ENCODE data around the gene C5orf24.
"Not testable (repeated sequence)": the region's sequence is repeated elsewhere in the genome, so short reads cannot be mapped to it uniquely, and the experiment has no call there.

C5orf24 gene

GRCh38 chr5:134845852-134846640 is at the start of gene C5orf24:
TSS of gene C5orf24 (plus strand) at chr5:134845968. CDS start at chr5:134854901, 8,933 bp downstream.
- peak; percentile 88 to 90 for DNase-seq

GRCh38 chr5:134798468-134798867 is 47.3 kb upstream of the C5orf24 start:
- no peak for DNase-seq

GRCh38 chr5:134803821-134804220 is 41.9 kb upstream of the C5orf24 start:
- no peak for DNase-seq

DNA sequence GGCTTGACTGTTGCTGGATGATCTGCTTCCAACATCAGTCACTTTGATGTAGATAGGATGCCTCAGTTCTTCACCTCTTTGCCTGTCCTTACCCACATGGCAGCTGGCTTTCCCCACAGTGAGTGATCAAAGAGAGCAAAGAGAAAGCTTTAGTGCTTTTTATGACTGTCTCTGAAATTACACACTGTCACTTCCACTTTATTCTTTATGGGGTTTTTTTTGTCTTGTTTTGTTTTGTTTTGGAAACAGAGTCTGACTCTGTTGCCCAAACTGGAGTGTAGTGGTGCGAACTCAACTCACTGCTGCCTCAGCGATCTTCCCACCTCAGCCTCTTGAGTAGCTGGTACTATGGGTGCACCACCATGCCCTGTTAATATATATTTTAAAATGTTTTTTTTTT is 32.4 kb upstream of the C5orf24 start:
- DNase-seq: no peak

DNA sequence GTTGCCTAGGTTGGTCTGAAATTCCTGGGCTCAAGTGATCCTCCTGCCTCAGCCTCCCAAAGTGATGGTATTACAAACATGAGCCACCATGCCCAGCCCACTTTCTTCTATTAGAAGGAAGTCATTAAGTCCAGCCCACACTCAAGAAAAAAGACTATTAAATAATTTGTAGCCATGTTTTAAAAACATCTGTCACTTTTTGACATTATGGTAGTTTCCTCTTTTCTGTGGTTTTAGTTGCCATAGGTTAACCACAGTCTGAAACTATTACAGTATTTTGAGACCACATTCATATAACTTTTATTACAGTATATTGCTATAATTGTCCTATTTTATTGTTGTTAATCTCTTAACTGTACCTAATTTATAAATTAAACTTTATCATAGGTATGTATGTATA is 31.9 kb upstream of the C5orf24 start:
- DNase-seq: no peak

GRCh38 chr5:134817006-134817405 is 28.8 kb upstream of the C5orf24 start:
- DNase-seq: no peak

DNA sequence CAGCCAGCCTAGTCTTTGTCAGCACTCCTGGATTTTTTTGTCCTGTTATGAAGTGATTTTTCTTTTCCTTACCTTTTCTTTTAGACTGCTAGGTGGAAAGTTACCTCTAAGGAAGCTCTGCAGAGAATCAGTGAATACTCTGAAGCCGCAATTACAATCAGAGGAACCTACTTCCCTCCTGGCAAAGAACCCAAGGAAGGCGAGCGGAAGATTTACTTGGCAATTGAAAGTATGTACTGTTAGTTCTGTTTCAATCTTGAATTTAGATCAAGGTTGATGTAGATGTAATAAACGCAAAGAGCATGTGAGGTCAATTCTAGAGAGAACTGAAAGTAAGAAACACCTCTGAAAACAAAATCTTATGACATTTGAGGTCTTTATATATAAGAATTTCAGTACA is 27.0 kb upstream of the C5orf24 start:
- no peak for DNase-seq

- no peak for DNase-seq
Observed at GRCh38 chr5:134819407-134819963, 26.3 kb upstream of the C5orf24 start.

DNA sequence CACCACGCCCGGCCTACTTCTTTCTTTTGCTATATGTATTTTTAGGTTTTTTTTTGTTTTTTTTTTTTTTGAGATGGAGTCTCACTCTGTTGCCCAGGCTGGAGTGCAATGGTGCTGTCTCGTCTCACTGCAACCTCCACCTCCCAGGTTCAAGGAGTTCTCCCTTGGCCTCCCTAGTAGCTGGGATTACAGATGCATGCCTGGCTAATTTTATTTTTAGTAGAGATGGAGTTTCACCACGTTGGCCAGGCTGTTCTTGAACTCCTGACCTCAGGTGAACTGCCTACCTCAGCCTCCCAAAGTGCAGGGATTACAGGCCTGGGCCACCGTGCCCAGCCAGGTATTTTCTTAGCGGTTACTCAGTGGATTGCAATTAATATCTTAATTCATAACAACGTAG is 23.9 kb upstream of the C5orf24 start:
- no peak for DNase-seq

GRCh38 chr5:134824681-134825080 is 21.1 kb upstream of the C5orf24 start:
- DNase-seq: no peak

GRCh38 chr5:134825212-134825611 is 20.6 kb upstream of the C5orf24 start:
- DNase-seq: no peak

DNA sequence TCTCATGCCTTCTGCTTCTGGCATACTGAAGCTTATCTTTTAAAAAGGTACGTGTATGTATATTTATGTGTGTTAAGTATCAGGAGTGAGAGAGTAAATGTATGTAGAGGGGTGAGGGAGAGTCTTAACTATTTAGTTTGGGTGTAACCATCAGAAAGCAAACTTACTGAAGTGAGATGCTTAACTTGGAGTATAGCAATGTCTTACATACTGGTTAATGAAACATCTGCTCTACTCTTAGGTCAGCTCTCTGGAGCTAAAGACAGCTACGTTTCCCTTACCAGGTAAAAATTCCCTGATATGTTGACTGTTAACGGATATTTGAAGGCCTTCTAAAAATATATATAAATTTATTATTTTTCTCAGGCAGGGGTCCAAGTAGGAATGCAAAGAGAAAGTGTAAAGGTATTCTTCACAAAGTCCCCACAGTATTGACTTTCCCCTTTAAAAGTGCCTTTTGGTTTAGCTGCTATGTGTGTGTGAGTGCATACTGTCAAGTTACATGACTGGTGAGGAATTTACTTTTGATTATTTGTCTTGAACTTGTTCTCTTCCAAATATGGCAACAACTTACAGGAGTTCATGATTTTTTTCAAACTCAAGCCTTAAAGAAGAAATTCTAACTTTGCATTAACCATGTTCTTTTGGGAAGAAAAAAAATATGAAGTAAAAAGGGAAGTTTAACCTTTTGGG is 12.3 kb upstream of the C5orf24 start:
- DNase-seq: no peak

DNA sequence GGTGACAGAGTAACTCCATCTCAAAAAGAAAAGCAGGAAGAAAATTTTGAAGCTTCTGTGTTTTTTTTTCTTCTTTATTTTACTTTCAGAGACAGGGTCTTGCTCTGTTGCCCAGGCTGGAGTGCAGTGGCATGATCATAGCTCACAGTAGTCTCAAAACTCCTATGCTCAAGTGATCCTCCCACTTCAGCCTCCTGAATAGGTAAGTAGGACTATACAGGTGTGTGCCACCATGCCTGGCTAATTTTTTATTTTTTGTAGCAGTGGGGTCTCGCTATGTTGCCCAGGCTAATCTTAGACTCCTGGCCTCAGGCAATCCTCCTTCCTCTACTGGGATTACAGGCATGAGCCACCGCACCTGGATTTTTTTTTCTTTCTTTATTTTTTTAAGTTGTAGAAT is 10.1 kb upstream of the C5orf24 start:
- DNase-seq: no peak

- DNase-seq: no peak
Observed at GRCh38 chr5:134837530-134838181, 8.1 kb upstream of the C5orf24 start.

GRCh38 chr5:134838361-134838760 is 7.4 kb upstream of the C5orf24 start:
- DNase-seq: not testable (repeated sequence)

GRCh38 chr5:134840811-134841210 is 5.0 kb upstream of the C5orf24 start:
- DNase-seq: no peak

GRCh38 chr5:134844252-134844651 is 1.5 kb upstream of the C5orf24 start:
- DNase-seq: no peak

DNA sequence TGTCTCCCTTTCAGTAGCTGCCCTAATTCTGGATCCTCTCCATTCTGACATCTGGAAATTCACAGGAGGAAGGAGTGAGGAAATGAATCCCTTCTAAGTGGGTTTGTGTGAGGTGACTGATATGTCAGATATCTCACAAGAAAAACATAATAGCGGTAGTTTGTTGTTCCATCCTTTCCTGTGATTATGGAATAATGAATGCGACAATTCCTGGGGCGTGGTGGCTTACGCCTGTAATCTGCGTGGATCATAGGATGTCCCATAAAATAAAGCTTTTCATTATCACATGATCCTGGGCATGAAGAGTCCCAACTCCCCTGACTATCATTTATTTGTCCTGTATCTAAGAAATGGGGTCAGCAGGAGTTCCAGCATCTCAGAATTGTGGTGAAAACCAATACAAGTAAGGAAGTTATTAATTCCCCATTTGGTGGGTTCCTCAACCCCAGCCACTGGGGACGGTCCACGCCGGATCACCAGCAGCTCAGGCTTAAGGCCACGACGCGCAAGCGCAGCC is 375 bp upstream of the C5orf24 start:
- DNase-seq: no peak

GRCh38 chr5:134846641-134846960 is 833 bp downstream of the C5orf24 start:
- DNase-seq: peak; percentile 4 to 5

GRCh38 chr5:134849434-134849933 is 3.7 kb downstream of the C5orf24 start:
- DNase-seq: not testable (repeated sequence)

GRCh38 chr5:134851307-134851923 is 5.6 kb downstream of the C5orf24 start:
- DNase-seq: no peak

- not testable (repeated sequence) for DNase-seq
Observed at GRCh38 chr5:134856465-134856864, 10.7 kb downstream of the C5orf24 start.

- no peak for DNase-seq
Observed at GRCh38 chr5:134857401-134857800, 11.6 kb downstream of the C5orf24 start.

Measured in activated CD4-positive, alpha-beta T cell treated with anti-CD3 and anti-CD28 coated beads for 4 hours (primary cell).